ENCODE results near the gene C14orf93.
"Not testable (repeated sequence)": the region's sequence is repeated elsewhere in the genome, so short reads cannot be mapped to it uniquely, and the experiment has no call there.

C14orf93 gene

GRCh38 chr14:23018107-23018506 lies 8.2 kb upstream of the C14orf93 start:
- DNase-seq, result no peak

GRCh38 chr14:23017091-23017490 lies 7.1 kb upstream of the C14orf93 start:
- no peak for DNase-seq

DNA sequence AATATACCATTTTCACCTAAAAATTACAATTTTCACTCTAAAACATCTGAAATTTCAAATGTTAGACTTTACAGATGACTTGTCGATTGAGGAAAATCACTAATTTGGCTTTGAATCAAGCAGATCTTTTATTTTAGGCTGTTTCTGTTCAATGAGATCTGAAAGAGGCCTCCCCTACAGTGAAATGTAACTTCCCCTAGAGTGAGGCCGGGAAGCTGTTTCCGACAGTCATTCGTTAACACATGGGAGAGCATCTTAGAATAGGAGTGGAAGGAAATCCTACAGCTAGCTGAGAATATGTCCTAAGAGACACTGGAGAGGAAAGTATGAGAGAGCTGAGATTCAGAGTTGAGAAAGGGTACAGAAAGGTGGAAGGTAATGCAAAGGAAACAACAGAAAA lies 5.7 kb upstream of the C14orf93 start:
- DNase-seq, result no peak

DNA sequence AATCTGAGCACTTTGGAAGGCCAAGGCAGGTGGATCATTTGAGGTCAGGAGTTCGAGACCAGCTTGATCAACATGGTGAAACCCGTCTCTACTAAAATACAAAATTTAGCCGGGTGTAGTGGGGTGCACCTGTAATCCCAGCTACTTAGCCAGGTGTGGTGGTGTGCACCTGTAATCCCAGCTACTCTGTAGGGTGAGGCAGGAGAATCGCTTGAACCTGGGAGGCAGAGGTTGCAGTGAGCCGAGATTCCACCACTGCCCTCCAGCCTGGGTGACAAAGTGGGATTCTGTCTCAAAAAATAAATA lies 3.8 kb upstream of the C14orf93 start:
- not testable (repeated sequence) for DNase-seq

DNA sequence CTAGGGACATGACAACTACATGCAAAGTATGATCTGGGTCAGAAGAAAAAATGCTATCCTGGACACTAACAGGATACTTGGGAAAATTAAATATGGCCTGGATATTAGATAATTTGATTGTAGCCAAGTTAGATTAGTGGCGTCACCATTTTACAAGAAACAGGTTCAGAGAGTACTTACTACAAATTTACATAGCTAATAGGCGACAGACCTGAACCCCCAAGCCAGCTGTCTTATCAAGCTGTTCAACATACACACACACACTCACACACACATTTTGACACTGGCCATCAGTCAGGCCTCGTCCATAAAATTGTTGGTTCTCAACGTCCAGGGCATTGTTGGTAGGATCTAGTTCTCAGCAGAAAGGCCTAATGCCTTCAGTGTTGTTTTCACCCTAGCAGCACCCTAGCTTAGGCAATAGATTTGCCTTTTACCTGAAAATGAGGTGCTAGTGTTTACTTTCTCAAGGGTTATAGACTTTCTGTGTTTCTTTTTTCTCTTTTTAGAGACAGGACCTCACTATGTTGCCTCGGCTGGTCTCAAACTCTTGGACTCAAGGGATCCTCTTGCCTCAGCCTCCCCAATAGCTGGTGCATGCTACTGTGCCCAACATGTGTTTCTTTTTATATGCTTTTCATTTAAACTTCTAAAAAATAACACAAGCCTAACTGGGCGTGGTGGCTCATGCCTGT lies 3.3 kb upstream of the C14orf93 start:
- peak; percentile 76 for DNase-seq

GRCh38 chr14:23009483-23009938 lies 432 bp downstream of the C14orf93 start:
- no peak for DNase-seq

- no peak for DNase-seq
Observed at GRCh38 chr14:23008831-23009230, 1.1 kb downstream of the C14orf93 start.

GRCh38 chr14:23006544-23007419 lies 3.2 kb downstream of the C14orf93 start:
- peak; percentile 96 for DNase-seq

- DNase-seq, result no peak
Observed at GRCh38 chr14:23006188-23006534, 3.8 kb downstream of the C14orf93 start.

DNA sequence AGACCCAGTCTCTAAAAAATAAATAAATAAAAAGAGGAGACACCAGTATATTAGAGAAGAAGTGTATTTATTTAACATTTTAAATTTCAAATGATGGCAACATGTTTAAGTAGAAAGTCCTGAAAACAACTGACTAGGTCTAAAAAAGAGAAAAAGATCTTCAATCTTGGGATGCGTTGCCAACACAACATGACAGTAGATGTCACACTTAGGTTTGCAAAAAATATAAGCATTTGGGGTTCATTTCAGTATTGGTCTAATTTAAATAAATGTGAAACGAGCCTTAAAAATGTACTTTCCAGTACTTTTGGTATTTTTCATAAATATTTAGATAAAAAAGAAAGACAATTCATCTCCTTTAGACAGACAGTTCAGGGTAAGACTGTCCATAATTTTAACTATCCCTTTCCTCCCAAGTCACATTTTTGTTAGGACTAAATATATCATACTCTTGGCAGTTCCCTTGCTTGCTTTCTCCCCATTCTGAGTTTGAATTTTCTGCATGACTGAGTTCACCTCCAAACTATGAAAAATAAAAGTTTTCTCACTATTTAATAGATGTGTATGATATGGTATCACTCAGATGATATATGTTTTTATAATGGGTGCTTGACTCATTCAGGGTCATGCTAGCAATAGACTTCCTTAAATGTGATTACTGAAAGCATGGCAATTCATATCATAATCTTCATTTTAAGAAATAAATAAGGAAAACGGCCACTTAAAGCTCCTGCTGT lies 4.3 kb downstream of the C14orf93 start:
- no peak for DNase-seq

DNA sequence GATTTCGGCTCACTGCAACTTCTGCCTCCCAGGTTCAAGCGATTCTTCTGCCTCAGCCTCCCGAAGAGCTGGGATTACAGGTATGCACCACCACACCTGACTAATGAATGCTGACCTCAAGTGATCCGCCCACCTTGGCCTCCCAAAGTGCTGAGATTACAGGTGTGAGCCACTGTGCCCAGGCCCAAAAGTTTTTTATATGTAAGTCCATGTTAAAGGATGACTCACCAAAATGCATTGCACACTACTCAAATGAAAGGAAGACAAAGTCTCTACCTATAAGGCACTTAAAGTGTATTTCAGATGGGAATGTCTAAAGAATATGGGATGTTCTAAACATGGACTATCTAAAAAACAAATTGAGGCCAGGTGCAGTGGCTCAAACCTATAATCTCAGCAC lies 5.7 kb downstream of the C14orf93 start:
- not testable (repeated sequence) for DNase-seq

DNA sequence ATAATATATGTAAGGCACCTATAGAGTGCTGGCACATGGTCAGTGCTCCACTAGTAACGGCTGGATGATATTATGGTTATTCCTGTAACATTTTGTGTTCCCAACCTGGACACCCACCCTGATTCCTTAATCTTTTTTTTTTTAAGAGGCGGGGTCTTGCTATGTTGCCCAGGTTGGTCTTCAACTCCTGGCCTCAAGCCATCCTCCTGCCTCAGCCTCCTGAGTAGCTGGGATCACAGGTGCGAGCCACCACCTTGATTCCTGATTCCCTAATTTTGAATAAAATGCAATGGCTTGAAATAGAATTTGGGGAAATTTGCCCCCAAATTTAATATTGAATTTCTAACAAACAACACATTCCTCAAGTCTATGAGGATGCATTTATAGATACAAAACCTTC lies 7.4 kb downstream of the C14orf93 start:
- no peak for DNase-seq

DNA sequence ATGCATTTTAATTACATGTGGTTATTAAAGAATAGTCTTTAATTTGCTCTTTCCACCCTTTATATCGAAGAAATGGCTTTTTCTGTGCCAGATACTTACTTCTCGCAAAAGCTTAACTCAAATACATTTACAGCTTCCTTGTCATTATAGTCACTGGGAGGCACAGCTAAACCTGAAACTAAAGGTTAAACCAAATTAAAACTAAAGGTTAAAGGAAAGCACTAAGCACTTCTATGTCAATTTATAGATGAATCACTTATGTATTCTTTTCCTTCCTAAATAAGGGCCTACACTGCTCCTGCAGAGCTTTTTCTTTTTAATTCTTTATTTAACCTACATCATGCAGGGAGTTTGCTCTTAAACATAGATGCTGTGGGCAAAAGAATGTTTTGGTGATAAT lies 9.1 kb downstream of the C14orf93 start:
- DNase-seq, result no peak

- no peak for DNase-seq
Observed at GRCh38 chr14:22998329-22999012, 11.5 kb downstream of the C14orf93 start.

- peak; percentile 49 for DNase-seq
Observed at GRCh38 chr14:22997676-22998323, 12.1 kb downstream of the C14orf93 start.

GRCh38 chr14:22996768-22997654 lies 12.9 kb downstream of the C14orf93 start:
- DNase-seq, result peak; percentile 97

GRCh38 chr14:22995889-22996625 lies 13.9 kb downstream of the C14orf93 start:
- DNase-seq, result no peak

- peak; percentile 38 for DNase-seq
Observed at GRCh38 chr14:22994762-22995275, 15.1 kb downstream of the C14orf93 start.

- DNase-seq, result no peak
Observed at GRCh38 chr14:22993517-22993916, 16.4 kb downstream of the C14orf93 start.

DNA sequence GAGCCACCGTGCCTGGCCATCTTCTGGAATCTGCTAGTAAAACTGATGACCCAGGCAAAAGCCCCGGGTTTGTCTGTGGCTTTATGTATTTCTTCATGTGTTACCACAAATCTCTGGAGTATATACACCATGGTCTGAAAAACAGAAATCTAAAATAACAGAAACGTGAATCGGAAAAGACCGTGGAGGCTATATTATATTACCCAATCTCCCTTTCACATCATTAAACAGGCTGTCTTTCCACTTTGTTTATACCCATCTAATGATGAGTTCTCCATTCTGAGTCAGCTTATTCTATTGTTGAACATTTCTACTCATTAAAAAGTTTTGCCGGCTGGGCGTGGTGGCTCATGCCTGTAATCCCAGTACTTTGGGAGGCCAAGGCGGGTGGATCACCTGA lies 18.1 kb downstream of the C14orf93 start:
- DNase-seq, result no peak

GRCh38 chr14:22987291-22987690 lies 22.7 kb downstream of the C14orf93 start:
- no peak for DNase-seq

Data from DMS 273 treated with DMSO at 0.1 percent for 48 hours (cell line).